ENCODE measurements around the gene CAPN11. TPM values are rescaled to one million over a fixed set of nuclear protein-coding genes. Genes with fewer than 3 reads are reported as not detected.

The CAPN11 gene
- total and polyA plus RNA-seq, 9 of the 15 experiments (the other 6 are each of a cell fraction or from before 2014, with no cell fraction given) = 0.03 to 0.61 (median 0.17) TPM; not detected in 1

DNA sequence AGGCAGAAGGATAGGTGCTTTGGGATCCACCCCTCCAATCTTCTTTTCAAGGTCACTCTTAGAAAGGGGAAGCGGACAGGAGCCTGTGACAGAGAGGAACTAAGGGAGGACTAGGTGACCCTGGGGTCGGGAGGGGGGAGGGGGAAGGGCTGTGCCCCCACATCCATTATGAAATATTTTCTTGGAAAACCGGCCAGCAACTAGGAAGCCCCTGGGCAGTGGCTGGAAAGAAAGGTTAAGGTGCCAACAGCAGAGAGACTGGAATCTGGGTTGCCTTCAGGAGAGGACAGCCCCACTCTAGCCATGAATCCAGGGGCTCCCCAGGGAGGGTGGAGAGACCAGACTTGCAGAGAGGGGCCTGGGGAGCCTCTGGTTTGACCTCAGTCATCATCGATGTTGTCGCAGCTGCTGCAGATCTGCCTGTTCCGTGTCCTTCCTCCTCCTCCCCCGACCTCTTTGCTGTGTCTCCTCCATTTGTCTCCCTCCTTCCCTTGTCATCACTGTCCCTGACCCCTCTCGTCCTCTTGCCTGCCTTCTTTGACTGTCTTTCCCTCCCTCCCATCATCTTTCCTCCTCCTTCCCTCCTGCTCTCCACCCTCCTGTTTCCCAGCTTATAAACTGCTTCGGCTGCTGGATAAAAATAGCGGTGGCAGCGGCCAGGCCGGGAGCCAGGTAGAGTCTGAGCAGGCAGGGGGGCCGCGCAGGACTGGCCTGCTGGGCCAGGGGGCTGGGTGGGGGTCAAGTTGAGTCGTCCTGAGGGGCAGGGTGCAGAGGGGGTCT lies 67.9 kb downstream of the CAPN11 start:
- peaks cover 57 to 73% of the 10 kb centered on the region in 2 experiments for H3K4me1 ChIP-seq (replicated peaks in 1 of 2; ENCODE audit: control insufficient read depth in 2 of 2, insufficient read depth in 2 of 2, low read length in 2 of 2)
- in situ Hi-C loops (cut with MboI) (no loop called here), intact Hi-C loops (cut with micrococcal nuclease) (loop anchor here (1.0 to 10.0 kb wide), 3 partner anchors 20 to 592 kb away; partner anchors contain the start of gene MAD2L1BP)
- DNase-seq (ENCODE audit: extremely low read depth in 1 of 4, low spot score in 3 of 4) (peak; percentile 45 to 74 (median 52)), FAIRE-seq (peak; percentile 78), ATAC-seq (0 out of 3 replicates have a peak, but pooled peaks have one; percentile 1)
- H3K27me3 ChIP-seq (ENCODE audit: control insufficient read depth in 2 of 2, insufficient read depth in 2 of 2, low read length in 2 of 2) = no peaks in the 10 kb centered on the region
- H3K9me3 ChIP-seq (replicated peaks; ENCODE audit: control insufficient read depth, insufficient read depth, low read depth, low read length) = no peaks in the 10 kb centered on the region
- peaks cover 3% of the 10 kb centered on the region; the same call in 1 of the 2 replicates for H4K20me1 ChIP-seq (replicated peaks; ENCODE audit: control insufficient read depth, insufficient read depth, low read length)
- H3K9me1 ChIP-seq (ENCODE audit: control insufficient read depth, insufficient read depth, low read length) = peaks cover 6% of the 10 kb centered on the region
- peak overlapping the region; percentile 59 to 92 for H3K9ac ChIP-seq (ENCODE audit: insufficient read depth in 1 of 2, low read depth in 2 of 2, low read length in 2 of 2)
- H3K4me2 ChIP-seq (ENCODE audit: insufficient read depth, low read length) = peak overlapping the region; percentile 79
- H3K27ac ChIP-seq (ENCODE audit: extremely low read depth, low read depth, low read length) = peak overlapping the region; percentile 75
- H3K4me3 ChIP-seq = peak overlapping the region; percentile 26; the same call in 1 of the 2 replicates
- POLR2A ChIA-PET = interaction anchor here (0.6 to 6.8 kb wide), 12 partner anchors 9 to 126 kb away, joined by 3 to 104 read pairs (median 4); partner anchors contain the start of genes HSP90AB1 and MYMX
- CTCF ChIA-PET (ENCODE audit: low intra/inter-chr PET ratio) = interaction anchor here (0.5 kb wide), 1 partner anchor 52 kb away, joined by 3 read pairs; no protein-coding TSS in a partner anchor
- H3K36me3 ChIP-seq (ENCODE audit: control insufficient read depth, insufficient read depth, low read length) = peaks cover 47% of the 10 kb centered on the region
- 32% methylated on average over 14 of the region's 15 CpGs for WGBS (ENCODE audit: insufficient coverage, low coverage, missing lambda C conversion rate)
- H3K79me2 ChIP-seq (ENCODE audit: control insufficient read depth, insufficient read depth, low read length) = peaks cover 56% of the 10 kb centered on the region
- H2AFZ ChIP-seq (ENCODE audit: low read depth, low read length) = no peak overlapping the region
- no TSS peak for BruUV-seq (replicated peaks)
- TF ChIP-seq POLR2G (IDR thresholded peaks at IDR 0.05; ENCODE audit: low read depth, low read length) = no peak
- TF ChIP-seq UBTF (IDR thresholded peaks at IDR 0.05; ENCODE audit: borderline replicate concordance in 1 of 2, low read depth in 2 of 2, low read length in 2 of 2) = no peak
- TF ChIP-seq ZNF76 (CRISPR knock-in tag; IDR thresholded peaks at IDR 0.05; ENCODE audit: borderline replicate concordance) = no peak
- TF ChIP-seq TCF3 (CRISPR knock-in tag; IDR thresholded peaks at IDR 0.05) = no peak
- TF ChIP-seq OTX1 (CRISPR knock-in tag; IDR thresholded peaks at IDR 0.05) = 0 out of 2 replicates have a peak, but pooled peaks have one; percentile 48
- TF ChIP-seq PBX2 (CRISPR knock-in tag; IDR thresholded peaks at IDR 0.05; ENCODE audit: low read depth) = no peak
- TF ChIP-seq PBX2 (tag; conservative IDR thresholded peaks at IDR 0.05; ENCODE audit: low read depth) = no peak
- TF ChIP-seq MCM3 (IDR thresholded peaks at IDR 0.05) = no peak
- no peak for TF ChIP-seq FOXM1 (IDR thresholded peaks at IDR 0.05; ENCODE audit: low read depth)
- TF ChIP-seq FOXM1 (CRISPR knock-in tag; IDR thresholded peaks at IDR 0.05; ENCODE audit: low read depth) = no peak
- no peak for TF ChIP-seq ZFP36 (IDR thresholded peaks at IDR 0.05; ENCODE audit: low read depth, low read length, partially characterized antibody)
- TF ChIP-seq MTA1 (IDR thresholded peaks at IDR 0.05; ENCODE audit: borderline replicate concordance) = no peak
- TF ChIP-seq HIVEP1 (CRISPR knock-in tag; IDR thresholded peaks at IDR 0.05) = no peak
- TF ChIP-seq, protein P1, sequence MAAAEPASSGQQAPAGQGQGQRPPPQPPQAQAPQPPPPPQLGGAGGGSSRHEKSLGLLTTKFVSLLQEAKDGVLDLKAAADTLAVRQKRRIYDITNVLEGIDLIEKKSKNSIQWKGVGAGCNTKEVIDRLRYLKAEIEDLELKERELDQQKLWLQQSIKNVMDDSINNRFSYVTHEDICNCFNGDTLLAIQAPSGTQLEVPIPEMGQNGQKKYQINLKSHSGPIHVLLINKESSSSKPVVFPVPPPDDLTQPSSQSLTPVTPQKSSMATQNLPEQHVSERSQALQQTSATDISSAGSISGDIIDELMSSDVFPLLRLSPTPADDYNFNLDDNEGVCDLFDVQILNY (CRISPR knock-in tag; IDR thresholded peaks at IDR 0.05) = no peak
- TF ChIP-seq ZNF445 (CRISPR knock-in tag; IDR thresholded peaks at IDR 0.05; ENCODE audit: low read depth) = no peak
- TF ChIP-seq SNIP1 (IDR thresholded peaks at IDR 0.05; ENCODE audit: low read depth) = no peak

Measured in K562 (cell line).